ENCODE results near the gene APMAP. TPM values are rescaled to one million over a fixed set of nuclear protein-coding genes. Genes with fewer than 3 reads are reported as not detected.

Gene APMAP
- total RNA-seq, 1 experiment from 2014 or later, result 67.8 TPM

- Histone ChIP-seq H2AK5ac (ENCODE audit: insufficient read length, low read length) (no peak overlapping the region), H3K56ac (ENCODE audit: insufficient read length, low read depth, low read length) (no peak overlapping the region), H2AFZ (ENCODE audit: low read length) (no peak overlapping the region), H2BK12ac (ENCODE audit: insufficient read length, low read depth, low read length) (no peak overlapping the region), H3K4me2 (ENCODE audit: insufficient read depth, insufficient read length, low read length) (no peak overlapping the region), H2BK5ac (ENCODE audit: insufficient read length, low read length) (no peak overlapping the region), H4K91ac (ENCODE audit: insufficient read length, low read depth, low read length) (no peak overlapping the region), H4K5ac (ENCODE audit: insufficient read length, low read depth, low read length) (no peak overlapping the region), H4K8ac (replicated peaks; ENCODE audit: insufficient read length, low read depth, low read length) (no peak overlapping the region), H3K79me1 (ENCODE audit: insufficient read depth, low read depth, low read length, poor library complexity, severe bottlenecking) (no peaks in the 10 kb centered on the region), H3K79me2 (ENCODE audit: insufficient read depth, low read length) (no peaks in the 10 kb centered on the region), H3T11ph (ENCODE audit: low read length) (no peak overlapping the region), H4K20me1 (ENCODE audit: control insufficient read depth, insufficient read depth, insufficient read length) (no peaks in the 10 kb centered on the region), H3K9me3 (ENCODE audit: control insufficient read depth, low read depth, low read length) (no peaks in the 10 kb centered on the region), H3K27me3 (ENCODE audit: insufficient read depth, low read length) (no peaks in the 10 kb centered on the region), H2BK20ac (ENCODE audit: low read depth, low read length, poor library complexity, severe bottlenecking) (no peak overlapping the region), H2BK15ac (ENCODE audit: low read depth, low read length) (no peak overlapping the region), H2BK120ac (ENCODE audit: low read depth, low read length, poor library complexity, severe bottlenecking) (no peak overlapping the region), H3K4me1 (ENCODE audit: insufficient read depth, low read length) (no peaks in the 10 kb centered on the region; the same call in 1 of the 2 replicates), H3K9ac (ENCODE audit: extremely low read depth, insufficient read length, low read length) (no peak overlapping the region), H3K23me2 (ENCODE audit: insufficient read length, low read depth, low read length, poor library complexity, severe bottlenecking) (no peaks in the 10 kb centered on the region), H3K27ac (ENCODE audit: insufficient read length, low read depth, low read length) (no peak overlapping the region), H3K18ac (ENCODE audit: insufficient read length, low read depth, low read length) (no peak overlapping the region), H3K14ac (ENCODE audit: insufficient read depth, low read length) (no peak overlapping the region), H3K4ac (ENCODE audit: low read depth, low read length) (no peak overlapping the region), H3K23ac (ENCODE audit: insufficient read length, low read depth, low read length) (no peak overlapping the region)
- H3K4me1 Mint-ChIP-seq, result peaks cover 20 to 23% of the 10 kb centered on the region in 2 experiments
- H3K27me3 Mint-ChIP-seq (ENCODE audit: low read depth), result peaks cover 11% of the 10 kb centered on the region
- H3K4me3 Mint-ChIP-seq, result no peak overlapping the region
- no CpG with 5 or more reads among the region's 11 CpGs for WGBS (ENCODE audit: extremely low coverage, insufficient read length, low lambda C conversion rate)
- TF ChIP-seq CTCF (conservative IDR thresholded peaks at IDR 0.05), result no peak
- no peak overlapping the region for H3K27ac Mint-ChIP-seq
- H3K9me3 Mint-ChIP-seq, result no peaks in the 10 kb centered on the region
- H3K36me3 Mint-ChIP-seq (ENCODE audit: insufficient read depth in 1 of 3, low read depth in 3 of 3), result no peaks in the 10 kb centered on the region
- DNase-seq, result no peak
These were observed 23.9 kb upstream of the APMAP start for GRCh38 chr20:25016471-25016870.
